H7 (cell line): Measurements from ENCODE around the gene DCAF15. TPM values are rescaled to one million over a fixed set of nuclear protein-coding genes. Genes with fewer than 3 reads are reported as not detected.

ENCODE experiments used
- total RNA-seq: library from RNA; depleted of rRNA; stranded (reverse); fragments of >200 nt; shearing (Covaris generic); gene quantifications from 2 replicates; pipeline ENCODE4 v1.2.3, GENCODE V29; 2014; rRNA removed

DCAF15 gene
- total RNA-seq, 1 experiment from 2014 or later, result 92.9 TPM

Other genes starting within 250 kb of the DCAF15 start
- 51.3 and 54.9 TPM in 2 replicates for gene MRI1, start 188.0 kb upstream of the DCAF15 start, total RNA-seq
- gene C19orf53, start 178.1 kb upstream of the DCAF15 start, total RNA-seq, result 91.5 and 120 TPM in 2 replicates
- 18.3 and 21.5 TPM in 2 replicates for gene ZSWIM4, start 157.1 kb upstream of the DCAF15 start, total RNA-seq
- gene NANOS3, start 75.4 kb upstream of the DCAF15 start, total RNA-seq, result not detected in 2 replicates
- gene BRME1, start 46.4 kb upstream of the DCAF15 start, total RNA-seq, result 3.4 and 4.1 TPM in 2 replicates
- 22.8 and 25.0 TPM in 2 replicates for gene CC2D1A, start 46.3 kb upstream of the DCAF15 start, total RNA-seq
- 0.07 and 0.10 TPM in 2 replicates for gene PODNL1, start 14.1 kb upstream of the DCAF15 start, total RNA-seq
- gene RFX1, start 53.8 kb downstream of the DCAF15 start, total RNA-seq, result 6.4 and 6.9 TPM in 2 replicates
- gene RLN3, start 75.6 kb downstream of the DCAF15 start, total RNA-seq, result not detected in 2 replicates
- 8.8 and 10.1 TPM in 2 replicates for gene IL27RA, start 79.3 kb downstream of the DCAF15 start, total RNA-seq
- gene PALM3, start 109.6 kb downstream of the DCAF15 start, total RNA-seq, result 8.1 and 9.4 TPM in 2 replicates
- gene MISP3, start 120.3 kb downstream of the DCAF15 start, total RNA-seq, result 0.52 and 0.92 TPM in 2 replicates
- 0.94 and 1.3 TPM in 2 replicates for gene C19orf67, start 133.3 kb downstream of the DCAF15 start, total RNA-seq
- gene SAMD1, start 138.2 kb downstream of the DCAF15 start, total RNA-seq, result 107 and 128 TPM in 2 replicates
- gene PRKACA, start 165.3 kb downstream of the DCAF15 start, total RNA-seq, result 31.0 and 31.7 TPM in 2 replicates
- 70.8 and 76.2 TPM in 2 replicates for gene ASF1B, start 184.1 kb downstream of the DCAF15 start, total RNA-seq